Aorta (tissue), 5 donors: Measurements from ENCODE around the gene NMNAT2. TPM values are rescaled to one million over a fixed set of nuclear protein-coding genes. Genes with fewer than 3 reads are reported as not detected.
A peak's percentile ranks its signal among the peaks of the same experiment; 100 is the strongest.

ENCODE experiments used
- ATAC-seq: fragments of 200-7000 bp; cut with Tn5 transposase; one replicate; pipeline ENCODE4 v1.9.1; 2022; ENCODE audit warnings: moderate library complexity; ENCODE audit not compliant: low FRiP score
- DNase-seq, 2 donors: peaks; one replicate each; pipeline ENCODE4 v3.0.0-alpha.2; 2020
- H3K27ac ChIP-seq, 2 donors: one replicate each; pipeline ENCODE4 v1.5.1; 2013; ENCODE audit warnings: low read length in 2 of 2, mild to moderate bottlenecking in 2 of 2, moderate library complexity in 2 of 2, control low read depth in 1 of 2, inconsistent platforms in 1 of 2, low read depth in 1 of 2
- H3K27me3 ChIP-seq, 2 donors: one replicate each; pipeline ENCODE4 v1.6.1; 2013; ENCODE audit warnings: control low read depth in 1 of 2, low read length in 1 of 2, mild to moderate bottlenecking in 1 of 2, moderate library complexity in 1 of 2; ENCODE audit not compliant: insufficient read depth in 2 of 2, control insufficient read depth in 1 of 2
- H3K36me3 ChIP-seq, 2 donors: one replicate each; pipeline ENCODE4 v1.6.1; 2013; ENCODE audit warnings: control low read depth in 1 of 2, low read length in 1 of 2, mild to moderate bottlenecking in 1 of 2; ENCODE audit not compliant: insufficient read depth in 2 of 2, control insufficient read depth in 1 of 2
- H3K4me1 ChIP-seq, 2 donors: one replicate each; pipeline ENCODE4 v1.6.1; 2013; ENCODE audit warnings: low read length in 2 of 2, control low read depth in 1 of 2, mild to moderate bottlenecking in 1 of 2, moderate library complexity in 1 of 2; ENCODE audit not compliant: insufficient read depth in 2 of 2, control insufficient read depth in 1 of 2
- H3K4me3 ChIP-seq, 2 donors: one replicate each; pipeline ENCODE4 v1.5.1; 2013; ENCODE audit warnings: low read length in 2 of 2, control low read depth in 1 of 2, mild to moderate bottlenecking in 1 of 2
- H3K9me3 ChIP-seq: one replicate; pipeline ENCODE4 v1.6.1; 2013; ENCODE audit warnings: mild to moderate bottlenecking, low read length; ENCODE audit not compliant: control insufficient read depth
- WGBS, 2 donors: extraction: QIAGEN DNeasy Blood & Tissue Kit; methylation state at CpG; one replicate each; pipeline ENCODE4 v1.1.7; 2013; 5-methylcytosine and 5-hydroxymethylcytosine counted together
- intact Hi-C, 2 donors: fragments of 100-400 bp; cut with DNase I; formaldehyde crosslinking; loops; one replicate each; pipeline versions ENCODE4 v1.14.2 to v1.15.0; 2022
- polyA plus RNA-seq, 2 donors: library from polyadenylated mRNA; stranded (reverse); fragments of 200-250 nt; gene quantifications; one replicate each; pipeline ENCODE4 v1.2.3, GENCODE V29; 2013
- total RNA-seq, 2 donors: library from RNA; stranded (reverse); fragmentation: NEBNext Ultra II Directional; extraction: Animal tissue kit (Norgen Biotek cat#: 25700); gene quantifications; one replicate each; pipeline ENCODE4 v1.2.1, GENCODE V29; 2021
- donor health status: healthy with polysubstance abuse.
- donor health status: Bipolar disorder and iron deficiency.
- donor health status: DM: no; HTN: no; CAD: no.
- donor health status: DM: no; HTN: no; CAD: no.
- donor health status: DM: yes; HTN: yes; CAD: no.

The NMNAT2 gene
- total and polyA plus RNA-seq, 4 donors: 0.25 to 2.8 (median 1.3) TPM; not detected in 1

DNA sequence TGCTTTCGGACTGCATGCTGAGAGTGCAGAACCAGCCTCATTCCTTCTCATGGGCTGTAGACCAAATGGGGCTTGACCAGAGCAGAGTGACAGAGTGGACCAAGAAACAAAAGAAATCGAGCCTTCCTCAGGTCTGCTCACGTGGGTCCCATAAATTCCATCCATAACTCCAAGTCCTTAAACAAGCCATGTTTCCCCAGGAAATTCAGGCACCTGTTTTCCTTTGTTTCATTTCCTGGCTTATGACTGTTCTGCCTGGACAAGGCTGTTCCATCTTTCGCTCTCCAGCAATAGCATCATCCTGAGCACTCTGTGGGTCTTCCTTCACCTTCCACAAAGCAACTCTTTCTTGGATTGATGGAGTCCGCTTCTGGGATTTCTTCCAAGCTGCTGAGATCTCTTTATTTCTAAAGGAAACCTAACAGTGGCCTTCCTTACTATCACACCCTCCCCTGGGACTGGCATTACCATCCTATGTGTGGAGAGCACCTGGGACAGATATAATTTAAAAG is 168.2 kb downstream of the NMNAT2 start:
- Histone ChIP-seq H3K4me3 (no peak overlapping the region), H3K36me3 (no peaks in the 10 kb centered on the region), H3K27ac (no peak overlapping the region), H3K27me3 (no peaks in the 10 kb centered on the region), H3K9me3 (no peaks in the 10 kb centered on the region), H3K4me1 (no peaks in the 10 kb centered on the region)
- WGBS, 2 donors: 95 to 97% methylated on average over 5 of the region's 5 CpGs
- intact Hi-C loops: no loop called here
- DNase-seq (no peak), ATAC-seq (no peak)

DNA sequence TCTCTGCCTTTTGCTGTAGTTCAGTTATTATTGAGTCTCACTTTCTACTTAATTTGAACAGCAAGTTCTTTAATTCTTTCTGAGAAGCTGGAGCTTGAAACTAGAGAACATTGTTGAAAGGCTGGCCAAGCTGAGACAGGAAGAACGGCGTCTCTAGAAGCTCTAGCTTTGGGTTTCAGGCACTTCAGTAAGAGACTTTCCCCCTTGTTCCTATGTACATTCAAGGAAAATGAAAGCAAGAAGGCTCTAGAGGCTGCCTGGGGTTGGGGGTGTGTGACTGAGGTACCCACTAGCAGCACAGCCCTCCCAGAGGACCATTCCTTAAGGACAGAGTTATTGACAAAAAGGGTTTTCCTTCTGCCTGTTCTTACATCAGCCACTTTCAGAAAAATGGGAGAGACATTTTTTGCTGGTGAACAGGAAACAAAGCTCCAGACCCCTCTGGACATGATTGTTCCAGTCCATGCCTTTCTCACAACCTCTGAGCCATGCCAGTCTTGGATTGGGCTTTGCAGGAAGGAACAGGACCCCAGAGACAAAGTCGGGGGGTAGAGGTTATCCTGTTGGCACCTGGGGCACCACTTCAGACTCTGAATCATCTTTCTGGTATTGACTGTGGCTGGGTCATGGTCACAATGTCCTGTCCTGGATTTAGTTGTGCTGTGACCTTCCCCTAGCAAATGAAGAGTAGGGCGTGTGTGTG is 169.0 kb downstream of the NMNAT2 start:
- Histone ChIP-seq H3K4me1 (no peaks in the 10 kb centered on the region), H3K9me3 (no peaks in the 10 kb centered on the region), H3K27me3 (no peaks in the 10 kb centered on the region), H3K4me3 (no peak overlapping the region), H3K27ac (no peak overlapping the region), H3K36me3 (no peaks in the 10 kb centered on the region)
- no peak for DNase-seq
- WGBS, 2 donors: 65 to 72% methylated on average over 4 of the region's 4 CpGs
- ATAC-seq: no peak
- intact Hi-C loops: no loop called here

DNA sequence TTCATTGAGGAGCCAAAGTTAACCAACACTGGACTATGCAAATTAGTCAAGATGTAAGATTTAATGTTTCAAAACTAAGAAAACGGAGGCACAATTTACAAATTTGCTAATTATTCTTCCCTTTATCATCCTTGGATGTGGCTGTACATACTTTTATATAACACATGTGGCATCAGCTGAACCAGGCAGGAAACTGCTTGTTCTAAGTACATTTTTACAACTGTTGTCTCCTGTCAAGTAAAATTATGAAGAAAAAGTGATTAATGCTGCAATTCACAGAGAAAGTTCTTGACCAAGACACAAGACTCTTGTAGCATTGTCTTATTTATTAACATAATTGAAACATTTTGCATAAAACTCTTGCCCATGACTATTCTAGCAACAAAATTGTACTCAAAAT is 170.2 kb downstream of the NMNAT2 start:
- Histone ChIP-seq H3K4me1 (no peaks in the 10 kb centered on the region), H3K36me3 (no peaks in the 10 kb centered on the region), H3K27me3 (no peaks in the 10 kb centered on the region), H3K9me3 (no peaks in the 10 kb centered on the region), H3K4me3 (no peak overlapping the region), H3K27ac (no peak overlapping the region)
- ATAC-seq: no peak
- DNase-seq: no peak
- intact Hi-C loops: no loop called here
- WGBS, 2 donors: 92 to 96% methylated on average over 1 of the region's 1 CpG

DNA sequence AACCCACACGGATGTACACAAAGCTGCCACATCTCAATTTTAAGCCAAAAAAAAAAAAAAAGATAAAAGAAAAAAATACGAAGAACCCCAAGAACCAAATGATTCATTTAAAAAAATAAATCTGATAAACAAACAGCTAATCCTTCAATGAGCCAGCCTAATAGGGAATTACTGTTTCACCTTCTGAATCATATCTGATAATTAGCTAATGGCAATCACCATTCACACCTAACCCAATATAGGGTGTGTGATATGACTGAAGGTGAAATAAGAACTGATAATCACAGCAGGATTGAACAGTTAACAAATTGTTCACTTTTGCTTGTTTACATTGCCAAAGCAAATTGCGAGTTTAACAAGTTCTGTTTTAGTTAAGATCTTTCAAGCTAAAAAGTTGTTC is 170.7 kb downstream of the NMNAT2 start:
- ATAC-seq (no peak), DNase-seq (no peak)
- Histone ChIP-seq H3K27me3 (no peaks in the 10 kb centered on the region), H3K4me1 (no peaks in the 10 kb centered on the region), H3K27ac (no peak overlapping the region), H3K9me3 (no peaks in the 10 kb centered on the region), H3K36me3 (no peaks in the 10 kb centered on the region), H3K4me3 (no peak overlapping the region)
- 90 to 95% methylated on average over 3 of the region's 3 CpGs for WGBS, 2 donors
- intact Hi-C loops: no loop called here

DNA sequence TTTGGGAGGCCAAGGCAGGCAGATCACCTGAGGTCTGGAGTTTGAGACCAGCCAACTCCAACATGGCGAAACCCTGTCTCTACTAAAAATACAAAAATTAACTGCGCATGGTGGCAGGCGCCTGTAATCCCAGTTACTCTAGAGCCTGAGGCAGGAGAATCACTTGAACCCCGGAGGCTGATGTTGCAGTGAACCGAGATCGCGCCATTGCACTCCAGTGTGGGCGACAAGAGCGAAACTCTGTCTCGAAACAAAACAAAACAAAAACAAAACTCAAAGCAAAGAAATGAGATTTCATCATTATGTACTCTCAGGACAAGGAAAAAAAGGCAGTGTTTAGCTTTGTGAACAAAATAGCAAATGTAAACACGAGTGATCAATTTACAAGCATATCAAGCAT is 171.1 kb downstream of the NMNAT2 start:
- Histone ChIP-seq H3K4me1 (no peaks in the 10 kb centered on the region), H3K27ac (no peak overlapping the region), H3K27me3 (no peaks in the 10 kb centered on the region), H3K4me3 (no peak overlapping the region), H3K36me3 (no peaks in the 10 kb centered on the region), H3K9me3 (no peaks in the 10 kb centered on the region)
- DNase-seq (no peak), ATAC-seq (no peak)
- intact Hi-C loops: no loop called here
- 92 to 95% methylated on average over 11 of the region's 11 CpGs for WGBS, 2 donors

DNA sequence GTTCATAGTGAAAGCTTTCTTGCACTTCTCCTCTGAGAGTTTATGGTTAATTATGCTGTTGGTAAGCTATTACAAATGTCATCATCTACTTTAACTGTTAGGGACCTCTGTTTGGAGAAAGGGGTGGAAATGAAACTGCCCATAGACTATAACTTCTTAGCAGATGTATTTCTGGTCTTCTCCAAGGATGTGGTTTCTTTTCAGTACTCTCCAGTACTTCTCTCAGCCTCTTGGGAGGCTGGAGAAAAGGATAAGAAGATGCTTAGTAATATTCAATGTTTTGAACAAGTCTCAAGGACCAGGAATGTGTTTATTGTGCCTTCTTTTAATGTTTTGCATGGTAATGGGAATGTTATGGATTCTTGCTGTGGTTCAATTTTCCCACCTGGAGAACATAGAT is 171.7 kb downstream of the NMNAT2 start:
- Histone ChIP-seq H3K36me3 (no peaks in the 10 kb centered on the region), H3K27ac (no peak overlapping the region), H3K4me3 (no peak overlapping the region), H3K9me3 (no peaks in the 10 kb centered on the region), H3K4me1 (no peaks in the 10 kb centered on the region), H3K27me3 (no peaks in the 10 kb centered on the region)
- ATAC-seq (no peak), DNase-seq (no peak)
- intact Hi-C loops: no loop called here

DNA sequence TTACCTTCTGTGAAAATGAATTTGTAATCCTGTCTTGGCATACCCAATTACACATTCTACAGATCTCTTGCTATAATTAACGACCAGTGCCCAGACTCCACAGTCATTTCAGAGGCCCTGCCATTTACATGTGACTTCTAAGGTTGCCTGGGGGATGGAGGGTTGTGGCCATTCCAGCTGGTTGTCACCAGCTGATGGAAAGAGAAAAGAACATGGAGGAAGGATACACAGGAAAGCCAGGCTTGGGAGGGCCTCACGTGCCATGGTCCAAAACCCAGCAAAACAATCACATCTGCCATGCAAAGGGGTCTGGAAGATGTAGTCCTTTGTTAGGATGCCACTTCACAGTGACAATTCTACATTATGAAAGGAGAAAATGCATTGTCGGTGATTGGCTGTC is 172.8 kb downstream of the NMNAT2 start:
- no peaks in the 10 kb centered on the region for H3K36me3 ChIP-seq
- no peaks in the 10 kb centered on the region for H3K9me3 ChIP-seq
- no peak overlapping the region for H3K27ac ChIP-seq
- H3K27me3 ChIP-seq: no peaks in the 10 kb centered on the region
- DNase-seq (no peak), ATAC-seq (no peak)
- H3K4me1 ChIP-seq: no peaks in the 10 kb centered on the region
- H3K4me3 ChIP-seq: no peak overlapping the region
- 96% methylated on average over 3 of the region's 3 CpGs for WGBS, 2 donors
- intact Hi-C loops: no loop called here

DNA sequence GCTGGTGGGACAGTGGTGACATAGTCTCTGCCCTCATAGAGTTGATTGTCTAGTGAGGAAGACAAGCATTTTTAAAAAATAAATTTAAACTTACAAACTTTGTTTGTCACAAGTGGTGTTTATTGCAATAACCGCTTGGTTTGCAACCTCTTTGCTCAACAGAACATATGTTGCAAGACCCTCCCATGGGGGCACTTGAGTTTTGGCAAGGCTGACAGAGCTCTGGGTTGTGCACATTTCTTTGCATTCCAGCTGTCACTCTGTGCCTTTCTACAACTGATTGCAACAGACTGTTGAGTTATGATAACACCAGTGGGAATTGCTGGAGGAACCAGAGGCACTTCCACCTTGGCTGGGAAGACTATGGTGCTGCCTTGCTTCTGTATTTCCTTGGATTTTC is 173.7 kb downstream of the NMNAT2 start:
- Histone ChIP-seq H3K27me3 (no peaks in the 10 kb centered on the region), H3K36me3 (no peaks in the 10 kb centered on the region), H3K9me3 (no peaks in the 10 kb centered on the region), H3K27ac (no peak overlapping the region), H3K4me3 (no peak overlapping the region), H3K4me1 (no peaks in the 10 kb centered on the region)
- intact Hi-C loops: no loop called here
- WGBS, 2 donors: 87 to 97% methylated on average over 1 of the region's 1 CpG
- ATAC-seq (peak; percentile 78), DNase-seq (peak; percentile 75 to 89)
